Prostate gland (tissue), 2 donors: Measurements from ENCODE around the gene FLOT2.

ENCODE experiments used
- POLR2A ChIP-seq: fragments of 450-650 bp; IDR thresholded peaks from one replicate; pipeline ENCODE4 v1.6.1; 2016; ENCODE audit warnings: antibody characterized with exemption, mild to moderate bottlenecking
- POLR2AphosphoS5 ChIP-seq: sonication (generic); formaldehyde crosslinking; IDR thresholded peaks from one replicate; pipeline ENCODE4 v1.6.1; 2017; ENCODE audit warnings: antibody characterized with exemption
- TF ChIP-seq, protein P1 (sequence below), 4 experiments: fragments of 200-600 bp in 2 of 4; fragments of 450-650 bp in 2 of 4; sonication (generic) in 2 of 4; IDR thresholded peaks; 1 replicate in 3 of 4; 2 replicates in 1 of 4; pipeline ENCODE4 v1.5.1; 2016 to 2019; ENCODE audit warnings: antibody characterized with exemption in 4 of 4, mild to moderate bottlenecking in 2 of 4, moderate library complexity in 2 of 4

GRCh38 chr17:28917029-28917428 lies 19.5 kb upstream of the FLOT2 start:
- TF ChIP-seq, protein P1, sequence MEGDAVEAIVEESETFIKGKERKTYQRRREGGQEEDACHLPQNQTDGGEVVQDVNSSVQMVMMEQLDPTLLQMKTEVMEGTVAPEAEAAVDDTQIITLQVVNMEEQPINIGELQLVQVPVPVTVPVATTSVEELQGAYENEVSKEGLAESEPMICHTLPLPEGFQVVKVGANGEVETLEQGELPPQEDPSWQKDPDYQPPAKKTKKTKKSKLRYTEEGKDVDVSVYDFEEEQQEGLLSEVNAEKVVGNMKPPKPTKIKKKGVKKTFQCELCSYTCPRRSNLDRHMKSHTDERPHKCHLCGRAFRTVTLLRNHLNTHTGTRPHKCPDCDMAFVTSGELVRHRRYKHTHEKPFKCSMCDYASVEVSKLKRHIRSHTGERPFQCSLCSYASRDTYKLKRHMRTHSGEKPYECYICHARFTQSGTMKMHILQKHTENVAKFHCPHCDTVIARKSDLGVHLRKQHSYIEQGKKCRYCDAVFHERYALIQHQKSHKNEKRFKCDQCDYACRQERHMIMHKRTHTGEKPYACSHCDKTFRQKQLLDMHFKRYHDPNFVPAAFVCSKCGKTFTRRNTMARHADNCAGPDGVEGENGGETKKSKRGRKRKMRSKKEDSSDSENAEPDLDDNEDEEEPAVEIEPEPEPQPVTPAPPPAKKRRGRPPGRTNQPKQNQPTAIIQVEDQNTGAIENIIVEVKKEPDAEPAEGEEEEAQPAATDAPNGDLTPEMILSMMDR (IDR thresholded peaks at IDR 0.05), result no peak
- TF ChIP-seq POLR2A, result no peak
- no peak for TF ChIP-seq POLR2AphosphoS5
